Measurements from ENCODE around the gene UNC13D. TPM values are rescaled to one million over a fixed set of nuclear protein-coding genes. Genes with fewer than 3 reads are reported as not detected.
"Not testable (repeated sequence)": the region's sequence is repeated elsewhere in the genome, so short reads cannot be mapped to it uniquely, and the experiment has no call there.

UNC13D gene
- total RNA-seq, 2 experiments from 2014 or later = 136 to 144 TPM

DNA sequence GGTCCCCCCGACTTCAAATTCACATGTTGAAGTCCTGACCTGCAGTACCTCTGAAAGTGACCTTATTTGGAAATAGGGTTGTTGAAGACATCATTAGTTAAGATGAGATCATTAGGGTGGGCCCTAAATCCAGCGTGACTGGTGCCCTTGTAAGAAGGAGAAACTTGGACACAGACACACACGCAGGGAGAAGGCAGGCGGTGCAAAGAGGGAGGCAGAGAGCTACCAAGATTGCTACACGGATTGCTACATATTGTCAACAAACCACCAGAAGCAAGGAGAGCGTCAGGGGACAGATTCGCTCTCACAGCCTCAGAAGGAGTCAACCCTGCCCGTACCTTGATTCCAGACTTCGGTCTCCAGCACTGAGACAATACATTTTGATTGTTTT lies 17.7 kb upstream of the UNC13D start:
- ChIA-PET CTCF (interaction anchor here (0.6 to 6.7 kb wide), 22 partner anchors 11 to 153 kb away, joined by 3 to 107 read pairs (median 7); partner anchors contain the start of genes CDK3, GALK1, TRIM47 and TRIM65), POLR2A (interaction anchor here (1.0 to 9.2 kb wide), 4 partner anchors 14 to 117 kb away, joined by 3 to 72 read pairs (median 4); partner anchors contain the start of genes ACOX1, TEN1 and TRIM47)
- peaks cover 31% of the 10 kb centered on the region for H3K4me1 Mint-ChIP-seq (ENCODE audit: low read depth)
- no peaks in the 10 kb centered on the region for H3K36me3 Mint-ChIP-seq (ENCODE audit: low read depth)
- intact Hi-C loops (cut with micrococcal nuclease) = no loop called here
- no peak overlapping the region for H3K4me3 Mint-ChIP-seq
- H3K27ac Mint-ChIP-seq = no peak overlapping the region
- ATAC-seq = no peak
- TF ChIP-seq, protein P1, sequence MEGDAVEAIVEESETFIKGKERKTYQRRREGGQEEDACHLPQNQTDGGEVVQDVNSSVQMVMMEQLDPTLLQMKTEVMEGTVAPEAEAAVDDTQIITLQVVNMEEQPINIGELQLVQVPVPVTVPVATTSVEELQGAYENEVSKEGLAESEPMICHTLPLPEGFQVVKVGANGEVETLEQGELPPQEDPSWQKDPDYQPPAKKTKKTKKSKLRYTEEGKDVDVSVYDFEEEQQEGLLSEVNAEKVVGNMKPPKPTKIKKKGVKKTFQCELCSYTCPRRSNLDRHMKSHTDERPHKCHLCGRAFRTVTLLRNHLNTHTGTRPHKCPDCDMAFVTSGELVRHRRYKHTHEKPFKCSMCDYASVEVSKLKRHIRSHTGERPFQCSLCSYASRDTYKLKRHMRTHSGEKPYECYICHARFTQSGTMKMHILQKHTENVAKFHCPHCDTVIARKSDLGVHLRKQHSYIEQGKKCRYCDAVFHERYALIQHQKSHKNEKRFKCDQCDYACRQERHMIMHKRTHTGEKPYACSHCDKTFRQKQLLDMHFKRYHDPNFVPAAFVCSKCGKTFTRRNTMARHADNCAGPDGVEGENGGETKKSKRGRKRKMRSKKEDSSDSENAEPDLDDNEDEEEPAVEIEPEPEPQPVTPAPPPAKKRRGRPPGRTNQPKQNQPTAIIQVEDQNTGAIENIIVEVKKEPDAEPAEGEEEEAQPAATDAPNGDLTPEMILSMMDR (IDR thresholded peaks at IDR 0.05) = no peak
- no peaks in the 10 kb centered on the region for H3K27me3 Mint-ChIP-seq
- no peak for DNase-seq
- H3K9me3 Mint-ChIP-seq = no peaks in the 10 kb centered on the region

DNA sequence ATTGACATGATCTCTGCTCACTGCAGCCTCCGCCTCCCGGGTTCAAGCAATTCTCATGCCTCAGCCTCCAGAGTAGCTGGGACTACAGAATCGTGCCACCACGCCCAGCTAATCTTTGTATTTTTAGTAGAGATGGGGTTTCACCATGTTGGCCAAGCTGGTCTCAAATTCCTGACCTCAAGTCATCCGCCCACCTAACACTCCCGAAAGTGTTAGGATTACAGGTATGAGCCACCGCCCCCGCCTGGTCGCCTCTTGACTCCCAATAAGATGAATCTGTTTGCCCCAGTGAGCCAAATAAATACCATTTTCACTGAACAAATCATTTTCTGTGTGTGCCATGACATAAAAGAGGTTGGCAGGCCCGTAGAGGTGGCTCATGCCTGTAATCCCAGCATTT lies 15.2 kb upstream of the UNC13D start:
- not testable (repeated sequence) for H3K4me3 Mint-ChIP-seq

DNA sequence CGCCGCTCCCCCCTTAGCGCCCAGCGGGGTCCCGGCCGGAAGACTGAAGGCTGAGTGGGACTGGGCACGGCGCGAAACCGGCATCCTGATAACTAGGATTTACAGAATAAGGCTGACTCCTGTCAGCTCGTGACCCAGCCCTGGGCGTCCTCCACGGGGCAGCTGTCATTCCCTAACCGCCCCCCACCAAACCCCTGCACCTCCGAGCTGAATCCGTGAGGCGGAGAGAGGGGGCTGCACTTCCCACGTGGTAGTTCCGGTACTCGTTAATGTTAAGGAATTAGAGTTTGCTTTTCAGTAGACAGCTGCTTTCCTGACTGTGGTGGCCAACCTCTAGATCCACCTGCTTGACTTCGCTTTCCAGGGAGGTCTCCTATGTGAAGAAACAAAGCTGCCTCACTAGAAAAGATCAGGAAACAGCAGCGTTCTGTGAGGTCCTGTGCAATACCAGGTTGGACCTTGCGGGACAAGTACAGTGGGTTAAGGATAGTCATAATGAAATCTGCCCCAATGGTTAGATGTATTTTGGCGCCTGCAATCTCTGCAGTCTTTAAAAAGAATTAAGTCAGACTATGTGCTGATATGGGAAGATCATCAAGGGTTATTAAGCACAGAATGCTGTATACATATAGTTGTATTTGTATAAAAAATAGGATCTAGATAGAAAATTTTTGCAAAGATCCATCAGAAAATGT lies 12.0 kb upstream of the UNC13D start:
- ChIA-PET POLR2A (interaction anchor here (0.7 to 9.2 kb wide), 13 partner anchors 9 to 103 kb away, joined by 3 to 72 read pairs (median 7); partner anchors contain the start of genes TRIM47, TRIM65, UNC13D and UNK), CTCF (interaction anchor here (0.6 to 3.5 kb wide), 17 partner anchors 8 to 107 kb away, joined by 3 to 45 read pairs (median 5); partner anchors contain the start of genes GALK1, TRIM47 and TRIM65)
- DNase-seq (peak; percentile 44), ATAC-seq (no peak)
- Mint-ChIP-seq H3K27ac (peak overlapping the region; percentile 92), H3K9me3 (no peaks in the 10 kb centered on the region), H3K27me3 (no peaks in the 10 kb centered on the region), H3K4me1 (ENCODE audit: low read depth) (peaks cover 33% of the 10 kb centered on the region), H3K4me3 (no peak overlapping the region), H3K36me3 (ENCODE audit: low read depth) (peaks cover 2% of the 10 kb centered on the region)
- TF ChIP-seq, protein P1 (IDR thresholded peaks at IDR 0.05) = peak; percentile 53
- intact Hi-C loops (cut with micrococcal nuclease) = no loop called here

More for the DNA sequence above, 15.2 kb upstream of the UNC13D start:
- ATAC-seq; H3K9me3 Mint-ChIP-seq; intact Hi-C loops (cut with micrococcal nuclease); H3K36me3 Mint-ChIP-seq (ENCODE audit: low read depth); H3K27ac Mint-ChIP-seq; H3K27me3 Mint-ChIP-seq: not testable (repeated sequence)
- peaks cover 27% of the 10 kb centered on the region for H3K4me1 Mint-ChIP-seq (ENCODE audit: low read depth)
- ChIA-PET CTCF (interaction anchor here (0.9 to 6.7 kb wide), 4 partner anchors 12 to 106 kb away, joined by 3 to 107 read pairs (median 8); no protein-coding TSS in a partner anchor), POLR2A (interaction anchor here (1.5 to 9.2 kb wide), 2 partner anchors 17 to 80 kb away, joined by 4 to 72 read pairs; partner anchors contain the start of gene TRIM47)
- peak; percentile 26 for DNase-seq

DNA sequence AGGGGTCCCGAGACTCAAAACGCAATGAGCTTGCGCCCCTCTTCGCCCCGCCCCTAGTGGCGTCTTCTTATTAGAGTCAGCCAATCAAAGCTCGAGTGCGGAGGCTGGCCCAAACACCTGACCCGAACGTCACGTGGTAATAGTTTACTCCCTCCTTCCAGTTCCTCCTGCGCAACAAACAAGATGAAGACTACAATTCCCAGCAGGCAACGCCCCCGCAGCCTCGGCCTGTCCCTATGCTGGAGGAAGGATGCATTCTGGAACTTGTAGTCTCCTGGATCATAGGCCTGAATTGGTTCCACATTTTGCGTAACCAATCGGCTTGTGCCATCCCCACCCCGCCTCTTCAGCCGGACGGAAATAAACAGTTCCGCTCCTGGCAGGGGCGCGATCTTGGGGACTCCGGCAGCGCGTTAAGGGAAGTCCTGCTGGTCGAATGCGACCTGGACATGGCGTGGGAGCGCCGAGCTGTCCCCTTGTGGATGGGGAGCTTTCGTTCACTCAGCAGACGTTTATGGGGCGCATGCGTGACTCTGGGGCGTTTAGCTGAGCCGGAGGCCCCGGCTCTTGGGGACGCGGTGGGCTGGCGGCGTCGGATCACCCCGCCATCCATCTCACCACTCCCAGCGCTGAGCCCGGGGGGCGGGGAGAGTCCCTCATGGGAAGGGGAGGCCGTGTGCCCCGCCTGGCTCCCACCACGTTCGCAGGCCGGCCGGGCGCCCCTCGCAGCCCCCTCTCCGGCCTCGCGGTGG lies 11.3 kb upstream of the UNC13D start, which contains the start of gene WBP2:
Gene WBP2, minus strand, starts transcription at position 26 of the 752 bp plus-strand sequence. CDS start 38 bp downstream, outside the sequence.
- H3K4me3 Mint-ChIP-seq = no peak within 1 kb of the TSS
- ChIA-PET CTCF (interaction anchor here (0.6 to 3.5 kb wide), 23 partner anchors 7 to 159 kb away, joined by 3 to 45 read pairs (median 4); partner anchors contain the start of genes GALK1, TRIM47 and TRIM65), POLR2A (interaction anchor here (0.7 to 9.2 kb wide), 16 partner anchors 9 to 184 kb away, joined by 3 to 72 read pairs (median 6); partner anchors contain the start of genes TRIM47, TRIM65, UNC13D and UNK)
- no peaks in the 10 kb centered on the region for H3K9me3 Mint-ChIP-seq
- H3K27me3 Mint-ChIP-seq = no peaks in the 10 kb centered on the region
- TF ChIP-seq, protein P1 (IDR thresholded peaks at IDR 0.05) = no peak
- peak; percentile 93 for ATAC-seq
- peak; percentile 100 for DNase-seq
- intact Hi-C loops (cut with micrococcal nuclease) = no loop called here
- H3K36me3 Mint-ChIP-seq (ENCODE audit: low read depth) = peaks cover 2% of the 10 kb centered on the region
- H3K27ac Mint-ChIP-seq = peak within 1 kb of the TSS; percentile 92
- peaks cover 33% of the 10 kb centered on the region for H3K4me1 Mint-ChIP-seq (ENCODE audit: low read depth)

DNA sequence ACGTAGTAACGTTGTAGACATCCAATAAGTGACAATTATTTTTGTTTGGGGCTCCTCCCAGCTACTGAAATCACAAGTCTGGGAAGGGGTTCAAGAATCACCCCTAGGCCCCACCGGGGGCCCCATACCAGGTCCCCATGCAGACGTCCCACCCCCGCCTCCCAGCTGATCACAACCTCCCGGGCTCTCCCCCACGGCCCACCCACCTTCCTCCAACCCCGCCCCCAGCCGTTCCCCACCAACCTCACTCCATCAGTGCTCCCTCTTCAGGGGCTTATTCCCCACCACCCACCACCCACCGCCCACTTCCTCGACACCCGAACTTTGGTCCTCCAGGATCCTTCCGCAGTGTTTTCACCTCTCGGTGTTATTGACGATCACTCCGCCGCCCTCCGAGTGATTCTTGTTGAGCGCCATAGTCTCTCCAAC lies 10.7 kb upstream of the UNC13D start:
- no peaks in the 10 kb centered on the region for H3K27me3 Mint-ChIP-seq
- ChIA-PET CTCF (interaction anchor here (0.6 to 3.5 kb wide), 21 partner anchors 9 to 159 kb away, joined by 3 to 45 read pairs (median 5); partner anchors contain the start of genes GALK1, TRIM47 and TRIM65), POLR2A (interaction anchor here (0.6 to 9.2 kb wide), 14 partner anchors 10 to 242 kb away, joined by 3 to 72 read pairs (median 6); partner anchors contain the start of genes TRIM47, TRIM65, UNC13D and UNK)
- no peak overlapping the region for H3K4me3 Mint-ChIP-seq
- H3K36me3 Mint-ChIP-seq (ENCODE audit: low read depth) = peaks cover 3% of the 10 kb centered on the region
- H3K9me3 Mint-ChIP-seq = no peaks in the 10 kb centered on the region
- no peak for DNase-seq
- ATAC-seq = peak; percentile 4
- peaks cover 33% of the 10 kb centered on the region for H3K4me1 Mint-ChIP-seq (ENCODE audit: low read depth)
- TF ChIP-seq, protein P1 (IDR thresholded peaks at IDR 0.05) = no peak
- intact Hi-C loops (cut with micrococcal nuclease) = no loop called here
- no peak overlapping the region for H3K27ac Mint-ChIP-seq
